A549 treated with AZD9567 at 1 μM for 4 hours (cell line): ENCODE measurements around the gene VENTX. TPM values are rescaled to one million over a fixed set of nuclear protein-coding genes. Genes with fewer than 3 reads are reported as not detected.

Experiments used
- total RNA-seq: library from RNA; stranded (reverse); fragments of 200-300 nt; extraction: Qiagen RNA extraction; gene quantifications from 5 replicates; pipeline ENCODE4 v1.2.3, GENCODE V29; 2022; ENCODE audit not compliant: insufficient read depth

Gene VENTX, protein sequence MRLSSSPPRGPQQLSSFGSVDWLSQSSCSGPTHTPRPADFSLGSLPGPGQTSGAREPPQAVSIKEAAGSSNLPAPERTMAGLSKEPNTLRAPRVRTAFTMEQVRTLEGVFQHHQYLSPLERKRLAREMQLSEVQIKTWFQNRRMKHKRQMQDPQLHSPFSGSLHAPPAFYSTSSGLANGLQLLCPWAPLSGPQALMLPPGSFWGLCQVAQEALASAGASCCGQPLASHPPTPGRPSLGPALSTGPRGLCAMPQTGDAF
- not detected in 5 replicates for total RNA-seq

DNA sequence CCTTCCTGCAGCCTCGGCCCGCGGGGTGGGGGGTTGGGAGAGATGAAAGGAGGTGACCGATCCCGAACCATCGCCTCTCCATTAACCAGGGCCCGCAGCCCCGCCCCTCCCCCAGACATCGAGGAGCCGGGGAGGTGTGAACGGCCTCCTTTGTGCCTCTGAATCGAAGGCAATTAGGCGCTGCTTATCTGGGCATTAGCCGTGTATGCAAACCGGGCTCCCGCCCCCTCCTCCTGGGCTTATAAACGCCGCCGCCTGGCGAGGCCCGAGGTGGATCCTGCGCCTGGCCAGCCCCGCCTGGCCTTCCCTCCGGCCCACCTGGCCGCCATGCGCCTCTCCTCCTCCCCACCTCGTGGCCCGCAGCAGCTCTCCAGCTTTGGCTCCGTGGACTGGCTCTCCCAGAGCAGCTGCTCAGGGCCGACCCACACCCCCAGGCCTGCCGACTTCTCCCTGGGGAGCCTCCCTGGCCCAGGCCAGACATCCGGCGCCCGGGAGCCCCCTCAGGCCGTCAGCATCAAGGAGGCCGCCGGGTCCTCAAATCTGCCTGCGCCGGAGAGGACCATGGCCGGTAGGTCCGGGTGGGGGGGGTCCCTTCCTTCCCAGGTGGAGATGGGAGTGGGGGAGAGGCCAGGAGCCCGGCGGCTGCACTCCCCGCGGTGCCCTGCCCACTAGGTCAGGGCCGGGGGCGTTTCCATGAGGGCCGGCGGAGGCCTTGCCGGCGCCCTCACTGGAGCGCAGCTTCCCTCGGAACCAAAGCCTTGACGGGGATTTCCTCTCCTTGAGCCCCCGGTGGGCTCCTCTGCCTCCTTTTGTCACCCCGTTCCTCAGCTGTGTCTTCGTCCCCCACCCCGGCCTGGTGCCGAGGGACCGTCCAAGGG, at the start of gene VENTX:
VENTX (plus strand) TSS at position 268 of the 878 bp plus-strand sequence; CDS start at position 328, 60 bp downstream.

DNA sequence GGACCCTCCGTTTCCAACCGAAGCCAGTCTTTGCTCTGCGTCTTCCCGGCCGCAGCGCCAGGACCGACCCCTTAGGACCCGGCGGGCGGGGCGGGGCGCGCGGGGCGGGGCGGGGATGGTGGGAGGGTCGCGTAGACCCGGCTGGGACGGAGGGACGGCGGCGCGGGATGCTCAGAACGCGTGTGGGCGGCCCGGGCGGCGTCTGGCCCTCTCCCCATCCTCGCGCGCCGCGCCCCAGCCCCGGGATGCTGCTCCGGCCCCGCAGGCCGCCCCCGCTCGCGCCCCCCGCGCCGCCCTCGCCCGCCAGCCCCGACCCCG, 7.7 kb upstream of the VENTX start, which contains the start of gene UTF1:
UTF1 (plus strand) TSS at position 174 of the 318 bp plus-strand sequence; CDS start at position 246, 72 bp downstream.

GRCh38 chr10:133276435-133277201, 39.0 kb downstream of the VENTX start, which contains the start of gene ADAM8:
ADAM8 (minus strand) TSS chr10:133276868; CDS start chr10:133276817, 51 bp downstream.

Other genes with a start within 250 kb of the VENTX start
- 0.12 to 0.17 TPM (median 0.14 TPM) in 4 of 5 replicates, not detected in the other for gene ADGRA1, start 149.9 kb upstream of the VENTX start, total RNA-seq
- 0.81 to 1.9 TPM (median 1.1 TPM) in 4 of 5 replicates, not detected in the other for gene KNDC1, start 77.6 kb upstream of the VENTX start, total RNA-seq
- 0.09 TPM in 1 of 5 replicates, not detected in the others for gene UTF1, start 7.6 kb upstream of the VENTX start, total RNA-seq
- gene ADAM8, start 39.0 kb downstream of the VENTX start, total RNA-seq: 1.4 to 4.7 TPM (median 3.2 TPM) in 5 replicates
- 38.0 to 58.2 TPM (median 42.4 TPM) in 5 replicates for gene TUBGCP2, start 71.0 kb downstream of the VENTX start, total RNA-seq
- gene ZNF511, start 71.1 kb downstream of the VENTX start, total RNA-seq: 60.6 to 74.7 TPM (median 73.4 TPM) in 5 replicates
- gene CALY, start 99.0 kb downstream of the VENTX start, total RNA-seq: 0.49 to 0.70 TPM (median 0.67 TPM) in 4 of 5 replicates, not detected in the other
- gene PRAP1, start 109.5 kb downstream of the VENTX start, total RNA-seq: 0.10 TPM in 1 of 5 replicates, not detected in the others
- gene FUOM, start 120.2 kb downstream of the VENTX start, total RNA-seq: 13.0 to 17.6 TPM (median 15.4 TPM) in 5 replicates
- 132 to 164 TPM (median 150 TPM) in 5 replicates for gene ECHS1, start 135.5 kb downstream of the VENTX start, total RNA-seq
- gene PAOX, start 141.4 kb downstream of the VENTX start, total RNA-seq: 1.8 to 5.0 TPM (median 2.2 TPM) in 5 replicates
- gene MTG1, start 156.3 kb downstream of the VENTX start, total RNA-seq: 46.6 to 58.9 TPM (median 58.0 TPM) in 5 replicates
- gene SPRN, start 186.8 kb downstream of the VENTX start, total RNA-seq: 0.22 to 0.34 TPM (median 0.24 TPM) in 4 of 5 replicates, not detected in the other
- 0.21 to 0.30 TPM (median 0.22 TPM) in 4 of 5 replicates, not detected in the other for gene SCART1, start 216.1 kb downstream of the VENTX start, total RNA-seq